NCI-H460 (cell line): ENCODE results near the gene ANKRD29. TPM values are rescaled to one million over a fixed set of nuclear protein-coding genes. Genes with fewer than 3 reads are reported as not detected.

ENCODE experiments used
- DNase-seq: peaks from one replicate; pipeline ENCODE4 v3.0.0-alpha.2; 2016; ENCODE audit warnings: low read depth; ENCODE audit errors: extremely low read depth
- total RNA-seq: library from RNA; depleted of rRNA; stranded (reverse); fragments of >200 nt; shearing (Covaris generic); gene quantifications from 2 replicates; pipeline ENCODE4 v1.2.3, GENCODE V29; 2014

Gene ANKRD29
- total RNA-seq, 1 experiment from 2014 or later, result 7.4 TPM

DNA sequence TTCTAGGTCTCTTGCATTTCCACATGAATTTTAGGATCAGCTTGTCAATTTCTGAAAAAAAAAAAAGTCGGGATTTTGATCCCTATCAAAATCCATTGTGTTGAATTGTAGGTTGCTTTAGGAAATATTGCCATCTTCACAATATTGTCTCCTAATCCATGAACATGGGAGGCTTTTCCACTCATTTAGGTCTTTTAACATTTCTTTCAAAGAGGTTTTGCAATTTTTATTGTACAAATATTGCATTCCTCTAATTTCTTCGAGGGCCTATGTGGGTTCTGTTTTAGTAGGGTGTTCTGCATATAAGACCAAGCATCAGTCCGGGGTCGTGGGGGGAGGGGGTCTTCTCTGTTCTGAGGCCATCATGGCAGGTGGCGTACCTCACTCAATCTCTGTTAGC lies 25.8 kb upstream of the ANKRD29 start:
- DNase-seq, result no peak

GRCh38 chr18:23684515-23685197 lies 21.9 kb upstream of the ANKRD29 start:
- DNase-seq, result no peak

DNA sequence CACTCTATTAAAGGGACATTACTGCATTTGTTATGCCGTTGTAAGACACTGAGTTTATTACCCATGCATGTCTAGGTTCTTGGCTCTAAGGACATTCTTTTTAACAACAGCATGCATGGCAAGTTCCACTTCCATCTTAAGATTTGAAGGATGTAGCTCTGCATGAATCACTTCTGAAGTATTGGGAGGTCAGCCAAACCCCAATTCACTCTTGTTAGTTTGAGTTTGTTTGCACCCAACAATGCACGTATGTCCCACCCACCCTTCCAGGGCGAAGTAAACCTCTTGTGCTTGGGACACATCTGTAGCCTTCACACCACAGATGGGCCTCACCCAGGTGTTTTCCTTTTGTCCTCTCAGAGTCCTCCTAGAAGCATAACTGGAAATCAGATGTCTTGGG lies 21.0 kb upstream of the ANKRD29 start:
- DNase-seq, result no peak

DNA sequence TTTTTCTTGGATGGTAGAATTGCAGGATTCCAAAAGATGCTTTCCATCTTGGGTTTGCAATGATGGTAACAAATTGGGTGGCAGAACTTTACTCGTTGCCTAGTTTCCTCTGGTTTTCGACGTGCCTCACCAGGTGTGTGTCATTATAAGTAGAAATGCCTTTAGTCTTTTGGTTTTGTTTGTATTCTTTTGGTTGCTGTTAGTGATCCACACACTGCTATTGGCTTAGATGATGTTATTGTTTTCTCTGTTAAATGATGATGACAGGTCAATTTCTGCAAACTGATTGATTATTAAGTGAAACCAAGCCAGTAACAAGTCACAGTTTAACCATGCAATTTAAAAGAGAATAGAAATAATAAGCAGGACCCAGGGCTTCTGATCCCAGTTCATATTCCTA lies 20.4 kb upstream of the ANKRD29 start:
- DNase-seq, result no peak

GRCh38 chr18:23682472-23682871 lies 19.8 kb upstream of the ANKRD29 start:
- DNase-seq, result no peak

DNA sequence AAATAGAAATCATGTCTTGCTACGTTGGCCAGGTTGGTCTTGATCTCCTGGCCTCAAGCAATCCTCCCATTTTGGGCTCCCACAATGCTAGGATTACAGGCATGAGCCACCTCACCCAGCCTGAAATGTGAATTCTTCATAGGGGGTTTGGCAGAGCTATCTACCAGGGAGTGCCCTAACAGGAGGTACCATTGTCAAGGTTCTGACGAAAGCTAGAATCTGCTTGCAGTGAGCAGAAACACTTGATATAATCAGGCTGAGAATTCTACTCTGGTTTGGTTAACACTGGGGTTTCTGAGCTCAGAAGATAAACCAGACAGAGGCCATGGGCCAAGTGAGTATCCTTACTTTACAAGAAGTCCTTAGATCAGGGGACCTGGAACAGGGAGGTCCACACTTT lies 19.3 kb upstream of the ANKRD29 start:
- DNase-seq, result no peak

- no peak for DNase-seq
Observed at GRCh38 chr18:23675896-23676295, 13.2 kb upstream of the ANKRD29 start.

GRCh38 chr18:23675236-23675635 lies 12.5 kb upstream of the ANKRD29 start:
- DNase-seq, result no peak

DNA sequence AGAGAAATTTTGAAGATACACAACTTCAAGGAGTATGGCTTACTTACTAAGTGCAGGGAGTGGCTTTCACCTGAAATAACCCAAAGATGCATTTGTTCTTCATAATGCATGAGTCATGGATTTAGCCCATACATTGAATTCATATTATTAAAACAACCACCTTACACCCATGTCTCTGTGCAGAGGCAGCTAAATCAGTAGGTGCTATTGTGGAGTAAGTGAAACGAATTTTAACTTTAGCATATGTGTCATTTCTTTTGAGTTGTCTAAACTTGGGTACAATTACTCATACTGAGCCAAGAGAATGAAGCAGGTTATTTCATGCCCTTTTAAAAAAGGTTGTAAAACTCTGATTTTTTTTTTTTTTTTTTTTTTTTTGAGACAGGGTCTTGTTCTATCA lies 11.0 kb upstream of the ANKRD29 start:
- DNase-seq, result no peak

DNA sequence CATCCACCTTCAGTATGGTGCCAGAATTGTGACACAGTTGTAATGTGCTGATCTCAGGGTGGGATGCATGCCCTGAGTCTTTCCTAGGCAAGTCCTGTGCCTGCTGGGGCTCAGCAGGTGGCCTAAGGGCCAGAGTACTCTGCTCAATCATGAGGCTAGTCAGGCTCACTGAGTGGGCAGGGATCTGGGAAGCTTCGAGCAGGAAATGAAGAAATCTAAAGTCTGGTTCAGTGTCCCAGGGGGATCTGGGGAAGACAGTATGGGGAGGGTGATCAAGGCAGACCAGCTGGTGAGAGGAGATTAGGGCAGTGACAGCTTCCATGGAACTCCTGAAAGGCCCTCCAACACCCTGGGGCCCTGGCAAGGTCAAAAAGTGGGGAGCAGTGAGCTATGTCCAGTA lies 8.9 kb upstream of the ANKRD29 start:
- no peak for DNase-seq

- DNase-seq, result no peak
Observed at GRCh38 chr18:23669804-23670405, 7.2 kb upstream of the ANKRD29 start.

DNA sequence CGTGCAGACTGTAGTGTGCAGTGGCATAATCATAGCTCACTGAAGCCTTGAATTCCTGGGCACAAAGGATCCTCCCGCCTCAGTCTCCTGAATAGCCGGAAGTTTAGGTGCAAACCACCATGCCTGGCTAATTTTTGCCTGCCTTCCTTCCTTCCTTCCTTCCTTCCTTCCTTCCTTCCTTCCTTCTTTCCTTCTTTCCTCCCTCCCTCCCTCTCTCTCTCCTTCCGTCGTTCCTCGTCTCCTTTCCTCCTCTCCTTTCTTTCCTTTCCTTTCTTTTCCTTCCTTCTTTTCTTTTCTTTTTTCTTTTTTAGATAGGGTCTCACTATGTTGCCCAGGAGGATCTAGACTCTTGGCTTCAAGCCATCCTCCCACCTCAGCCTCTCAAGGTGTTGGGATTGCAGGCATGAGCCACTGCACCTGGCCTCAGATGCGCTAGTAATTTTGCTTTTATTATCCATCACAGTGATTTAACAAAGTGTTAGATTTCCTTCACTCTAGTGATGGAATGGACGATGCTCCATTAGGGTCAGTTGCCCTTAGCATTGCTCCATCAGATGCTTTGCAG lies 6.6 kb upstream of the ANKRD29 start:
- no peak for DNase-seq

- no peak for DNase-seq
Observed at GRCh38 chr18:23668731-23669130, 6.0 kb upstream of the ANKRD29 start.

- no peak for DNase-seq
Observed at GRCh38 chr18:23667114-23667513, 4.4 kb upstream of the ANKRD29 start.

DNA sequence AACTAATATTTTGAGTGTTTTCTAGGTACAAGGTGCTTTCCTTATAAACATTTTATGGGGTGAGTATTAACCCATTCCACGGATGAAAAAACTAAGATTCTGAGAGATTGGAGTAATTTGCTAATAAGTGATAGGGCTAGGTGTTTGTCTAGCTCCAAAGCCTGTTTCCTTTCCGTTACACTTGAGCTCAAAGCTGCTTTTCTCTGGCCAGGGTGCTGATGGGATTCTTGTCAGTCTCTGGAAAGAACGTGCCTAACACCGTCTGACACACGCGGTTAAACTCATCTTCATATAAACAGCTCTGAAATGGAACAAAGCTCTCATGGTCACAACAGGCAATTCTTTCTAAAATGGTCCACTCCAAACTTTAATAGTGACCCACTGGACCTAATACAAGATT lies 2.0 kb upstream of the ANKRD29 start:
- DNase-seq, result no peak

GRCh38 chr18:23661735-23662308 lies 889 bp downstream of the ANKRD29 start:
- DNase-seq, result no peak

DNA sequence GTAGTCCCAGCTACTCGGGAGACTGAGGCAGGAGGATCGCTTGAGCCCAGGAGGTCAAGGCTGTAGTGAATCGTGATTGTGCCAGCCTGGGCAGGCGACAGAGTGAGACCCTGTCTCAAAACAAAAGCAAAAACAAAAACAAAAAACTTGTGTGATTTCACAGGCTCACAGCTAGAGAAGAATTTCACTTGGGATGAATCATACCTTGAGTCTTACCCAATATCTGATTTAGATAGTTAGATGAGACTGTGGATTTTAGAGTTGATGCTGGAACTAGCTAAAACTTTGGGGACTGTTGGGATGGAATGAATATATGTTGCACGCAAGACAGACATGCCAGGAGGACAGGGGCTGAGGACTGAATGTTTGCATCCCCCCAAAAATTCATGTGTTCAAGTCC lies 4.4 kb downstream of the ANKRD29 start:
- no peak for DNase-seq

DNA sequence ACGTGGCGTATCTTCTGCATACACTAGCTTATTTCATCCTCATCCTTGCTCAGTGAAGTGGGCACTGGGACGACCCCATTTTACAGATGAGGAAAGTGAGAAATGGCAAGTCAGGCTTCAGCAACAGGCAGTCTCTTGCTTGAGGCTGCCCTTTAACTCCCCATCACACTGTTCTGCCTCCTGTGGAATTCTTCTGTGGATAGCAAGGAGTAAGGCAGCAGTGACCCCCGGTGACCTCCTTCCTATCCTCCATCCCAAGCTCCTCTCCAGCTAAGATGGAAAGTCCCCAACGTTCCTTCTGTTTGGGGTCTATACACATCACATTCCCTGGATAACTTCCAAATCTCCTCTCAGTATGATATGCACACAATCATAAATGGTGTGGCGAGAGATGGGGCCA lies 10.5 kb downstream of the ANKRD29 start:
- DNase-seq, result no peak

GRCh38 chr18:23650968-23651927 lies 11.5 kb downstream of the ANKRD29 start:
- no peak for DNase-seq

- DNase-seq, result no peak
Observed at GRCh38 chr18:23648940-23649607, 13.6 kb downstream of the ANKRD29 start.
